H1 (cell line): ENCODE data around the gene LFNG. TPM values are rescaled to one million over a fixed set of nuclear protein-coding genes. Genes with fewer than 3 reads are reported as not detected.

ENCODE experiments used
- HDAC2 ChIP-seq, 2 experiments: fragments of 300-600 bp in 1 of 2; sonication (generic) in 1 of 2; IDR thresholded peaks; 2 replicates each; pipeline ENCODE4 v1.6.1; 2011 to 2012; ENCODE audit warnings: low read depth in 2 of 2, low read length in 2 of 2, mild to moderate bottlenecking in 2 of 2, moderate library complexity in 2 of 2, borderline replicate concordance in 1 of 2, inconsistent platforms in 1 of 2
- HDAC6 ChIP-seq: IDR thresholded peaks from one replicate; pipeline ENCODE4 v1.7.1; 2012; ENCODE audit warnings: low read depth, mild to moderate bottlenecking, inconsistent platforms, low read length, moderate library complexity
- POU5F1 ChIP-seq: IDR thresholded peaks from 2 replicates; pipeline ENCODE4 v1.6.1; 2011; ENCODE audit warnings: low read depth, mild to moderate bottlenecking, low read length, moderate library complexity
- TAF7 ChIP-seq: optimal IDR thresholded peaks from 2 replicates; pipeline ENCODE3; 2011; ENCODE audit warnings: low read depth, mild to moderate bottlenecking, inconsistent platforms, low read length, moderate library complexity, borderline replicate concordance
- polyA plus RNA-seq, 7 experiments: library from polyadenylated mRNA; depleted of rRNA in 3 of 7; stranded (reverse) in 5 of 7; unstranded in 2 of 7; fragments of >200 nt in 5 of 7; fragments of 200-250 nt in 2 of 7; gene quantifications; 1 replicate in 5 of 7; 2 replicates in 1 of 7; 4 replicates in 1 of 7; pipeline versions ENCODE4 v1.2.1 to v1.2.3, GENCODE V29; 2011 to 2013; ENCODE audit warnings: missing spikeins in 2 of 7, mixed read lengths in 2 of 7
- total RNA-seq: library from RNA; stranded (reverse); fragmentation: NEBNext Ultra II Directional; extraction: Animal tissue kit (Norgen Biotek cat#: 25700); gene quantifications from 2 replicates; pipeline ENCODE4 v1.2.1, GENCODE V29; 2021

Gene LFNG
- total and polyA plus RNA-seq, 2 of the 8 experiments (the other 6 are each of a cell fraction or from before 2014, with no cell fraction given), result 31.6 to 35.6 TPM

DNA sequence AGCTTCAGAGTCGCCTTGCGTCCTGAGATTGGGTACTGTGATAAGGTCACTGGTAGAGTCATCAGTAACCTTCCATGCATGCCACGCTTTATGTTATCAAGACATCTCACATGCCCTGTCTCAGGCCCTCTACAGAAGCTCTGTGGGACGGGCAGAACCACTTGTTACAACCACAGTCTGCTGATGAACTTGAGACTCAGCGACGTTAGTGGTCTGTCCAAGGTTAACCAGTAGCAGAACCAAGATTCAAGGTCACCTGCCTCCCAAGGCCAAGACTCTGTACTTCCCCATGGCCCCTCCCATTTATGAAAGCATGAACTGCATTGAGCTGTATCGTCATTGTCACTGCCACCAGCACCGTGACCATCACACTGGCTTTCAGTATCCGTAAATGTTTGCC, 54.2 kb downstream of the LFNG start (continued):
- TF ChIP-seq TAF7 (no peak), POU5F1 (no peak), HDAC2 (IDR thresholded peaks at IDR 0.05; ENCODE audit: borderline replicate concordance in 1 of 2, low read depth in 2 of 2, low read length in 2 of 2) (no peak), HDAC6 (no peak)
